ENCODE results near the gene TLX1.

DNA sequence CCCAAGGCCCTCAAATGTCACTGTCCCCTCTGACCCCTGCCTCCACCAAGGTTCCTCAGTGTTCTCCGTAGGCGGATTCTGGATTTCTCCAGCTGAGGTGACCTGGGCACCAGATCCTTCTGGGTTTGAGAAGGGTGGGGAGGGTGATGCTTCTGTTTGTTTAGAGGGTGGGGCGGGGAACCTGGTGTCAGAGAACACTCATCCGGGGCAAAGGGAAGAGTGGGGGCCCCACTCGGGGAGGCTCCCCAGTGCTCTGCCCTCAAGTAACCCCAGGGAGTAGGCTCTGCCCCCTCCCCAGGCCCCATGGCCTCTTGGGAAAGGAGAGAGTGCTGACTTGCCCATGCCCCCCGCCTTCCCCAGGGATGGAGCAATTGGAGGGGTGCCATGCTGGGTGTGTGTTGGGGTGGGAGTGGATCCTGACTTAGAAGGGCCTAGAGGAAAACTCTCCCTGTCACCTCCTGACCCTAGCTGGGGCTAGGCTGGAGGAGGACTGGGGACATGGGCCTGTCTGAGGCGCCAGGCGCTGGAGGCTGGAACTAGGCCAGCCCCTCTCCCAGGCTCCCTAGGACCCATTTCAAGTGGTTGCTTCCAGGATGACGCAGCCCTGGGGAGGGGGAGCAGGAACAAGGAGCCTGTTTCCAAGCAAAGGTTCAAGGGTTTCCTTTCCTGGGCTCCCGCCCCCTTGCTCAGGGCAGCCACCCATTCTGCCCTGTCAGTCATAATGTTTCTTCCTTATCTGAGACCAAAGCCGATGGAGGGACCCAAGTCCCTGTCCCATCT is 41.4 kb upstream of the TLX1 start:
- TF ChIP-seq EZH2 (IDR thresholded peaks at IDR 0.05; ENCODE audit: low read length), result no peak
- TF ChIP-seq, protein P1, sequence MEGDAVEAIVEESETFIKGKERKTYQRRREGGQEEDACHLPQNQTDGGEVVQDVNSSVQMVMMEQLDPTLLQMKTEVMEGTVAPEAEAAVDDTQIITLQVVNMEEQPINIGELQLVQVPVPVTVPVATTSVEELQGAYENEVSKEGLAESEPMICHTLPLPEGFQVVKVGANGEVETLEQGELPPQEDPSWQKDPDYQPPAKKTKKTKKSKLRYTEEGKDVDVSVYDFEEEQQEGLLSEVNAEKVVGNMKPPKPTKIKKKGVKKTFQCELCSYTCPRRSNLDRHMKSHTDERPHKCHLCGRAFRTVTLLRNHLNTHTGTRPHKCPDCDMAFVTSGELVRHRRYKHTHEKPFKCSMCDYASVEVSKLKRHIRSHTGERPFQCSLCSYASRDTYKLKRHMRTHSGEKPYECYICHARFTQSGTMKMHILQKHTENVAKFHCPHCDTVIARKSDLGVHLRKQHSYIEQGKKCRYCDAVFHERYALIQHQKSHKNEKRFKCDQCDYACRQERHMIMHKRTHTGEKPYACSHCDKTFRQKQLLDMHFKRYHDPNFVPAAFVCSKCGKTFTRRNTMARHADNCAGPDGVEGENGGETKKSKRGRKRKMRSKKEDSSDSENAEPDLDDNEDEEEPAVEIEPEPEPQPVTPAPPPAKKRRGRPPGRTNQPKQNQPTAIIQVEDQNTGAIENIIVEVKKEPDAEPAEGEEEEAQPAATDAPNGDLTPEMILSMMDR (optimal IDR thresholded peaks at IDR 0.05 in 1 of 3, IDR thresholded peaks at IDR 0.05 in 1 of 3, conservative IDR thresholded peaks at IDR 0.05 in 1 of 3; ENCODE audit: extremely low read depth in 1 of 3, insufficient read depth in 2 of 3, low read length in 3 of 3), result no peak

All from keratinocyte (primary cell).